GM21360 (cell line): ENCODE results near the gene APOBEC3G.

Experiments
- ATAC-seq: cut with Tn5 transposase; IDR thresholded peaks from one replicate; pipeline ENCODE4 v1.9.1; 2021; ENCODE audit warnings: mild to moderate bottlenecking, moderate library complexity; ENCODE audit not compliant: unreplicated experiment

Gene APOBEC3G

DNA sequence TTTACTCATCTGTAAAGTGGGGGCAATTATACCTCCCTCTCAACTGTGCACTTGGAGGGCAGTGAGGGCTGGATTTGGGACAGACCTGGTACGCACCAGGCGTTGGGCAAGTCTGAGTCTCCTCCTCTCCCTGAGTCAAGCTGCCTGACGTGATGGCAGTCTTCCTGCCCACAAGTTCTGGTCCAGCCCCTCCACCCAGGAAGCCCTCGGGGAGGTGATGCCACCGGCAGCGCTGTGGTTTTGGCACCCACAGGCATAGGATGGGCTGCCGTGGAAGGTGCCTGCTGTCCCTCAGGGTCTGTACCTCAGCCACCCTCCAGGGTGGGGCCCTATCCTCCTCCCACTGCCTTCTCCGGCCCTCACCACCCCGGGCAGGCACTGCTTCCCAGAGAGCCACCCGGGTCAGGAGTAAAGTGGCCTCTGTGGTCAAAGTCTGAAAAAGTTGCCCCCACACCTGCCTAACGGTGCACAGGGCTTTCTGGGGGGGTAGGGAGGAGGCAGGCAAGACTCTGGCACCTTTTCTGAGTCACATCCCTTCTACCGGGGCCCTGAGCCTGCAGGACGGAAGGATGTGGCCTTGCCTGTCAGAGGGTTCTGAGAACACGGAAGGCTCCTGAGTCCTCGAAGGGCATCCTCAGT is 13.5 kb downstream of the APOBEC3G start:
- ATAC-seq = no peak

DNA sequence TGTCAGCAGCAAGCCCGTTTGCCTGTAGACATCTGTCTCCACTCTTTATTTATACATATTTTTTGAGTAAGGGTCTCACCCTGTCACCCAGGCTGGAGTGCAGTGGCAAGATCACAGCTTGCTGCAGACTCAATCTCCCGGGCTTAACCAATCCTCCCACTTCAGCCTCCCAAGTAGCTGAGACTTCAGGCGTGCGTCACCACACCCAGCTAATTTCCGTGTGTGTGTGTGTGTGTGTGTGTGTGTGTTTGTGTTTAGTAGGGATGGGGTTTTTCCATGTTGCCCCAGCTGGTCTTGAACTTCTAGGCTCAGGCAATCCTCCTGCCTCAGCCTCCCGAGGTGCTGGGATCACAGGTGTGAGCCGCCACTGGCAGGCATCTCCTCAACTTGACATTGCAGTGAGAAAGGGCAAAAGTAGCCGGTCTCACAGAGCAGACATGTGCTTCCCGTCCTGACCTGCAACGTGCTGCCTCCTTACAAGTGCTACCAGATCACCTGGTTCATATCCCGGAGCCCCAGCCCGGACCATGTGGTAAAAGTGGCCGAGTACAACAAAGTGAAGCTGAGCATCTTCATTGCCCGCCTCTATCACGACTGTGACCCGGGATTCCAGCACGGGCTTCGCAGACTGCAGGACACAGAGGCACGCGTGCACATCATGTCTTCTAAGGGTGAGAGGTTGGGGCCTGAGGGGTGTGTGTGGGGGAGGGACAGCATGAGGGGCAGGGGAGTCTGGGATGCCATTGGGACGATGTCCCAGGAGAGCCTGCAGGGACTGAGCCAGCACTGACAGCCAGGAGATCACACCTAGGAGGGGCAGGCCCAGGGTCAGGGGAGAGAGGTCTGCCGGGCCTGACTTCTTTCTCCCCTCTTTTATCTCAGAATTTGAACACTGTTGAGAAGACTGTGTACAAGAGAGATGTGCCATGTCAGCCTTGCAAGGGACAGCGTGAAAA is 14.3 kb downstream of the APOBEC3G start:
- ATAC-seq = no peak

- no peak for ATAC-seq
Measured at GRCh38 chr22:39092111-39092862, 15.2 kb downstream of the APOBEC3G start.

GRCh38 chr22:39094717-39095389 is 17.8 kb downstream of the APOBEC3G start:
- no peak for ATAC-seq

- no peak for ATAC-seq
Measured at GRCh38 chr22:39095971-39096370, 18.9 kb downstream of the APOBEC3G start.

DNA sequence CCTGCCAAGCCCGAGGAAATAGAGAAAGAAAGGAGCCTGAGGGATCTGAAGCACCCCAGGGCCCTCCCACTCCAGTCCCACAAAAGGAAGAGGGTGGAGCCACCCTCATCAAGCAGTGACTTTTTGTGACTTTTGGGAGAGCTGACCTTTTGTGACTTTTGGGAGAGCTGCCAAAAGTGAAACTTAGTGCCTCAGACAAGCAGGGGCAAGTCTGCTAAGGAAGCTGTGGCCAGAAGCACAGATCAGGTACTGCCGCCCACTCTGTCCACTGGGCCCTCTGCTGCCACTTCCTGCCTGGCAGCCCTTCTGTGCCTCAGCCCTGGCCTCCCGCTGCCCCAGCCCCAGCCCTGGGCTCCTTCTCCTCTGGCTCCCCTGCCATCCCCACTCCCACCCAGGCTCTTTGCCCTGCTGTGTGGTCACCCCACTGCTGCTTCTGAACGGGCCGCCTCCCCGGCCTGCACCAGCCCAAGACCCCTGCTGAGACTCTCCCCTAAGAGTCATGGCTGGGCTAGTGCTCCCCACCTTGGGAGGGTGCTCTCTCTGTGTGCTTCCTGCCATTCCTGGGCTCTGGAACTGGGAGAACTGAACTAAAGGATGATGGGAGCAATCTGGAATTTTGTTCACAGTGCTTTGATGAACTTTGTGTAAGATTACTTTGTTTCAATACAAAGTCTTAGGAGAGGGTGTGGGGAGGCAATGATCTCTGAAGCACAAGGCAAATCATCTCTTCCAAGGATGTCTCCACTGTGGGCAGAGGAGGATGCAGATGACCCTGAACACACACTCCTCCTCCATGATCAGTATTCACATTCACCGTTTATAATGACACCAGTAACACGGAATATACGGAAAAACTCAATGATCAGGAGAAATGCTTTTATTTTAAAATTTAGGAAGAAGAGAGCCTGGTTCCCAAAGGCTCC is 20.3 kb downstream of the APOBEC3G start, which contains the start of gene APOBEC3H:
APOBEC3H (plus strand) TSS at position 147 of the 923 bp plus-strand sequence. CDS start 3,035 bp downstream, outside the sequence.
- ATAC-seq = no peak

GRCh38 chr22:39098026-39098425 is 21.0 kb downstream of the APOBEC3G start:
- ATAC-seq = no peak

DNA sequence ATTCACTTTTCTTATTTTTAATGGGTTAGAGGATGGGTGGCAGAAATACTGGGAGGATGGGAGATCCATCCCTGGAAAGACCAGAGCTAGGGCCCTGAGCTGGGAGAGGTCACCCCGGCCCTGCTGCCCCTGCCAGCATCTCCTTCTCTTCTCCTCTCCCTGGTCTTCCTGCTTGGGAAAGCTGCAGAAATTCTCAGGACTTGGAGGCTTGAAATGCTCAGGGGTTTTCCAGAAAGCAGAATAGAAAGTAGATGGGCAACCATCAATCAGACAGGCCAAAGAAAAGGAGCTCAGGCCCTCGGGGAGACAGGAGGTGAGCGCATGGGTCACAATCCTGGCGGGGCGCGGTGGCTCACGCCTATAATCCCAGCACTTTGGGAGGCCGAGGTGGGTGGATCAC is 21.5 kb downstream of the APOBEC3G start:
- ATAC-seq = no peak

DNA sequence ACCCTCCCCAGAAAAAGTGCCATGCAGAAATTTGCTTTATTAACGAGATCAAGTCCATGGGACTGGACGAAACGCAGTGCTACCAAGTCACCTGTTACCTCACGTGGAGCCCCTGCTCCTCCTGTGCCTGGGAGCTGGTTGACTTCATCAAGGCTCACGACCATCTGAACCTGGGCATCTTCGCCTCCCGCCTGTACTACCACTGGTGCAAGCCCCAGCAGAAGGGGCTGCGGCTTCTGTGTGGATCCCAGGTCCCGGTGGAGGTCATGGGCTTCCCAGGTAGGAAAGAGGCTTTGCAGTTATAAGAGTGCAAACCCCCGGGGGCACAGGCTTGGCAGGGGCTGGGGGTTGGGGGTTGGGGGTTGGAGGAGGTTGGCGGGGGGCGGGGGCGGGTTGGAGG is 24.2 kb downstream of the APOBEC3G start:
- no peak for ATAC-seq

DNA sequence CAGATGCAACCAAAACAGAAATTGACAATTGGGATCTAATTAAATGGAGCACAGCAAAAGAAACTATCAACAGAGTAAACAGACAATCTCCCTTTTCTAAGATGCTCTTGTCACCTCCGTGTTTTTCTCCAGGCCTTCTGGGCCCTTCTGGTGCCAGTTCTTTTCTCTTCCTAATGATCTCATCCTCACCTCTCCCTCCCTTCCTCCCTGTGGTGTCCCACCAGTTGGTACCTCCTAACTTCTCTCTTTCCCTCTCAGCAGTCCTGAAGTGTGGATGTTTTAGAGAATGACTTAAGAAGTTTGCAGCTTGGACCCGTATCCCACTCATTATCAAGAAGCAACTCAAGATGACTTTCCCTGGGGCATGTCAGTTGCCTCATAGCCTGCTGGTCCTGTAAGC is 26.4 kb downstream of the APOBEC3G start:
- ATAC-seq = no peak

GRCh38 chr22:39106326-39106725 is 29.3 kb downstream of the APOBEC3G start:
- ATAC-seq = no peak

- ATAC-seq = no peak
Measured at GRCh38 chr22:39108487-39108886, 31.4 kb downstream of the APOBEC3G start.

GRCh38 chr22:39109361-39109760 is 32.3 kb downstream of the APOBEC3G start:
- ATAC-seq = no peak

GRCh38 chr22:39110631-39111561 is 33.8 kb downstream of the APOBEC3G start:
- no peak for ATAC-seq

GRCh38 chr22:39114112-39114511 is 37.0 kb downstream of the APOBEC3G start:
- no peak for ATAC-seq

DNA sequence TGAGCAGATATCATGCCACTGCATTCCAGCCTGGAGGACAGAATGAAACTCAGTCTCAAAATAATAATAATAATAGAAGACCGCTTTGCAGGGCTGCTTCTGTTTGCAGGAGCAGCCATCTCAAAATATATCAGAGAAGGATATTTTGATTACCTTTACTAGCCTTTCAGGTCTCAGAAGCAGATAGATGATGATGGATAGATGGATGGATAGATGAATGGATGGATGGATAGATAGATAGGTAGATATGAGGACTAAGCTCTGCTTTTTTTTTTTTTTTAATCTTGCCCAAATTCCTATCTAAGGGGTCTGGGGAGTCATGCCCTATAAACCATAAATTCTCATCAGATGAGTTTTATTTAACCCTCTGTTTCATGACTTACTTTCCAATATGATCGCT is 38.5 kb downstream of the APOBEC3G start:
- no peak for ATAC-seq

GRCh38 chr22:39115977-39116621 is 39.0 kb downstream of the APOBEC3G start:
- ATAC-seq = no peak

GRCh38 chr22:39117585-39118191 is 40.6 kb downstream of the APOBEC3G start:
- ATAC-seq = no peak
